AG09319 (cell line): ENCODE data around the gene CNOT1.

Experiments
- DNase-seq: peaks from one replicate; pipeline ENCODE4 v3.0.0-alpha.2; 2010; ENCODE audit warnings: low read depth; ENCODE audit errors: extremely low read depth
- CTCF ChIP-seq: IDR thresholded peaks from 2 replicates; pipeline ENCODE4 v1.5.1; 2011; ENCODE audit warnings: low read depth, mild to moderate bottlenecking, inconsistent platforms, low read length, moderate library complexity

Gene CNOT1

GRCh38 chr16:58509256-58510096 is 120.2 kb downstream of the CNOT1 start:
- no peak for TF ChIP-seq CTCF
- no peak for DNase-seq

GRCh38 chr16:58508671-58509251 is 120.9 kb downstream of the CNOT1 start:
- no peak for TF ChIP-seq CTCF
- no peak for DNase-seq

- no peak for TF ChIP-seq CTCF
These were observed 121.5 kb downstream of the CNOT1 start for GRCh38 chr16:58507963-58508670.

GRCh38 chr16:58507195-58507962 is 122.2 kb downstream of the CNOT1 start:
- TF ChIP-seq CTCF = no peak

More at GRCh38 chr16:58507963-58508670, 121.5 kb downstream of the CNOT1 start:
- DNase-seq = no peak

GRCh38 chr16:58506241-58507194 is 123.1 kb downstream of the CNOT1 start:
- no peak for TF ChIP-seq CTCF
- DNase-seq = no peak

More at GRCh38 chr16:58507195-58507962, 122.2 kb downstream of the CNOT1 start:
- DNase-seq = no peak
